HG03469 (cell line): ENCODE measurements around the gene TIMP2.
"Not testable (repeated sequence)": the region's sequence is repeated elsewhere in the genome, so short reads cannot be mapped to it uniquely, and the experiment has no call there.

Experiments
- ATAC-seq: cut with Tn5 transposase; IDR thresholded peaks from one replicate; pipeline ENCODE4 v1.9.1; 2021; ENCODE audit warnings: mild to moderate bottlenecking, moderate library complexity, moderate number of reproducible peaks; ENCODE audit not compliant: unreplicated experiment

TIMP2 gene

GRCh38 chr17:78933025-78933958 lies 8.1 kb upstream of the TIMP2 start:
- no peak for ATAC-seq

- ATAC-seq = no peak
Observed at GRCh38 chr17:78929908-78930775, 5.0 kb upstream of the TIMP2 start.

- no peak for ATAC-seq
Observed at GRCh38 chr17:78925662-78926555, 722 bp upstream of the TIMP2 start.

GRCh38 chr17:78924481-78925151 lies 571 bp downstream of the TIMP2 start:
- no peak for ATAC-seq

- ATAC-seq = no peak
Observed at GRCh38 chr17:78923660-78924453, 1.3 kb downstream of the TIMP2 start.

- no peak for ATAC-seq
Observed at GRCh38 chr17:78922816-78923498, 2.2 kb downstream of the TIMP2 start.

GRCh38 chr17:78921437-78921971 lies 3.7 kb downstream of the TIMP2 start:
- ATAC-seq = no peak

- no peak for ATAC-seq
Observed at GRCh38 chr17:78920528-78920927, 4.7 kb downstream of the TIMP2 start.

GRCh38 chr17:78919861-78920450 lies 5.2 kb downstream of the TIMP2 start:
- ATAC-seq = no peak

- ATAC-seq = no peak
Observed at GRCh38 chr17:78918979-78919378, 6.2 kb downstream of the TIMP2 start.

- ATAC-seq = no peak
Observed at GRCh38 chr17:78917451-78918275, 7.5 kb downstream of the TIMP2 start.

- ATAC-seq = no peak
Observed at GRCh38 chr17:78915872-78916632, 9.1 kb downstream of the TIMP2 start.

GRCh38 chr17:78913115-78913514 lies 12.1 kb downstream of the TIMP2 start:
- no peak for ATAC-seq

GRCh38 chr17:78912082-78912481 lies 13.1 kb downstream of the TIMP2 start:
- ATAC-seq = no peak

GRCh38 chr17:78911543-78911942 lies 13.6 kb downstream of the TIMP2 start:
- not testable (repeated sequence) for ATAC-seq

- no peak for ATAC-seq
Observed at GRCh38 chr17:78910497-78911284, 14.5 kb downstream of the TIMP2 start.
